Measurements from ENCODE around the gene LIG4.
"Not testable (repeated sequence)": the region's sequence is repeated elsewhere in the genome, so short reads cannot be mapped to it uniquely, and the experiment has no call there.

LIG4 gene

DNA sequence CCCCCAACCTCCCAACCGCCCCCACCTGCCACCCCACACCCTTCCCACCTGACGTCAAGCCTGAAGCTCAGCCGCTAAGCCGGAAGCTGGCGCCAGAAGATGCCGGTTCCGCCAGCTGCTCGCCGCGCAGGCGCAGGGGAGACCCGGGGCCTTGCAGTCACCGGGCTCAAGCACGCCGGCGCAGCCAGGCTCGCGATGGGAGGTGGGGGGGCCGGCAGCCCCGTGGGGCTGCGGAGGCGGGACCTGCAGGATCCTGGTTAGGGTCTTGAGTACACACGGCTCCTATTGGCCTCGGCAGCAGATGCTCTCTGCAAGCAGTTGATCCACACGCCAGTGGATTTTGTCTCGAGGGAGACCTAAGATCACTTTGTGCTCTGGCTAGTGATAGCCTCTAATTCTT is at the start of gene LIG4:
TSS of gene LIG4 (minus strand) at position 101 of the 400 bp plus-strand sequence. CDS start 4,268 bp downstream, outside the sequence.
- DNase-seq = peak; percentile 95

- DNase-seq = no peak
Measured at GRCh38 chr13:108263621-108264355, 48.5 kb upstream of the LIG4 start.

GRCh38 chr13:108257248-108257647 is 41.9 kb upstream of the LIG4 start:
- DNase-seq = no peak

DNA sequence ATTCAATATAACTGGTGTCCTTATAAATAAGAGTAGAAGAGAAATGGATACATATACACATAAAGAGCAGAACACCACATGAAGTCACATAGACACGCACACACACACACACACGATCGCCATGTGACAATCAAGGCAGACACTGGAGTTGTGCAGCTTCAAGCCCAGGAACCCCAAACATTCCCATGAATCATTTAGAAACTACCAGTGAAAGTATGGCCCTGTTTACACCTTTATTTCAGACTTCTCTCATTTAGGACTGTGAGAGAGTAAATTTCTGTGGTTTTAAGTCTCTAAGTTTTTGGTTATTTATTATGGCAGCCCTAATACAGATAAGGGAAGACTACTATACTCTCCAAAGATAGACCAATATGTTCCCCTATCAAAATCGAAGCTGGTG is 33.8 kb upstream of the LIG4 start:
- no peak for DNase-seq

GRCh38 chr13:108230377-108230776 is 15.0 kb upstream of the LIG4 start:
- DNase-seq = no peak

GRCh38 chr13:108227651-108228272 is 12.4 kb upstream of the LIG4 start:
- DNase-seq = peak; percentile 57

GRCh38 chr13:108226184-108226583 is 10.8 kb upstream of the LIG4 start:
- DNase-seq = no peak

DNA sequence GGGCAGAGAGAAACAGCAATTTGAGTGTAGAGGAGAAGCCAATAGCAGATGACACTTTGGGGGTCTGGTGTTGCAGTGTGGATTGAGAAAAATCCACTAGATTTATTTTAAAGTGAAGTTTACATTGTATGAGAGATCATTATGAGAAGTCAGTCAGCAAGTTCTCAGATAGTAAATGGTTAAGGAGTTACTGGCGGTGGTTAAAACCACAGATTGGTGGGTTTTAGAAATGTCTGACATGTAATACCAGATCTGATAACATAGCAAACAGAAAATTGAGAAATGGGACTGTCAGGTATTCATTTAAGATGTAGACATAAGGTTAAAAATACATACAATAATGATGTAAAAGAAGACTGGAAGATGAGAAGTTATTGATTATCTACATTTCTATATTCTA is 10.1 kb upstream of the LIG4 start:
- DNase-seq = no peak

GRCh38 chr13:108223687-108224503 is 8.6 kb upstream of the LIG4 start:
- DNase-seq = no peak

DNA sequence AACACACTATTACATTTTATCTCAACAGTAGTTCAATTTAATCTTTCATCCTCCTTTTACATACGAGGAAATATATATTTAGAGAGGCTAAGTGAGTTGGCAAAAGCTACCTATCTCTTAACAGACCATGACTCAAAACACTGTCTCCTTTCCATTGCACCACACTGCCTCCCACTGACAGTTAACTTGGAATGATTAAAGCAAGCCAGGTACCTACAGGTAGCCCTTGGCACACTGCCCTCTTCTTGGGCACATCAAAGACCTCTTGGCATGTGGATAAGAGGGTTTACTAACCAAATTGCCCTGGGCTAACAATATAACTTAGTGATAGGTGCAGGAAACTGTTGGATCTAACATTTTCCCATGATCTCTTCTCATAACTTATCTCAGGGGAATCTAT is 4.7 kb upstream of the LIG4 start:
- peak; percentile 20 for DNase-seq

DNA sequence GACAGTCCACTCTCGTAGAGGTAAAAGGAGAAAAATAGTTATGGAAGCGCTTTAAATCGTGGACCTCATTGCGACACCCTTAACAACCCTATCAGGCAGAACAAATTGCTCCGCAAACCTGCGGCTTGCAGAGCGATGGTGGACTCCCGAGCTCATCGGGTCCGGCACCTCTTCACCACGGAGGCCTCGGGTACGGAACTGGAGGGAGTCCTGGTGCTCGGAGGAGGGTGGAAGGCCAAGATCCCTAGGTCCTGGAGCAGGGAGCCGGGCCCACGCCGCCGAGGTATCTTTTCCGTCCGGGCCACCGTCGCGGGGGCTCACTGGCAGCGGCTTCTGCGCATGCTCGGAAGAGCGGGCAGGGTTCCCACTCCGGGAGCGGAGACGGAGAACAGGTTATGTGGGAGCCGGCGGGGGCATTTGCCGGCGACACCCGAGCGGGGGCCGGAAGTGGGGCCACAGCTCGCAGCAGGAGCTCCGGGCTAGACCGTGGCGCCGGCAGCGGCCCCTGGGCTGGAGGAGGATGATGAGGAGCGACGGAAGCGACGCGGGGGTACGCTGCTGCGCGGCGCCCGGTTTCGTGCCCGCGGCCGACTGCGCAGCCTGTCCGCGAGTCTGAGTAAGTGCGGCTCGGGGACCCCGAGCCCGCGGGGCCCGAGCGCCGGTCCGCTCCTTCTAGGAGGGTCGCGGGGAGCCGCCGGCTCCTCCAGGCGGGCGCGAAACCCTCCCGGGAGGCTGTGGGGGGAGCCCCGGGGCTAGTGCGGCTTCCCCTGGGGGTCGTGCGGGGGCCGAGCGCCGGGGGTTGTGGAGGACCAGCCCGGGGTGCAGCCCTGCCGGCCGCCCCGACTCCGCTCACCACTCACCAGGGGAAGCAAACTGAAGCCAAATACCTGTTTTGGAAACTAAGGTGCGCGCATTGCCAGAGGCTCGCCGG is 3.0 kb upstream of the LIG4 start, which contains the start of gene ABHD13:
TSS of gene ABHD13 (plus strand) at position 349 of the 931 bp plus-strand sequence. CDS start 10,827 bp downstream, outside the sequence.
- DNase-seq = peak; percentile 95

- not testable (repeated sequence) for DNase-seq
Measured at GRCh38 chr13:108217307-108218043, 2.1 kb upstream of the LIG4 start.

DNA sequence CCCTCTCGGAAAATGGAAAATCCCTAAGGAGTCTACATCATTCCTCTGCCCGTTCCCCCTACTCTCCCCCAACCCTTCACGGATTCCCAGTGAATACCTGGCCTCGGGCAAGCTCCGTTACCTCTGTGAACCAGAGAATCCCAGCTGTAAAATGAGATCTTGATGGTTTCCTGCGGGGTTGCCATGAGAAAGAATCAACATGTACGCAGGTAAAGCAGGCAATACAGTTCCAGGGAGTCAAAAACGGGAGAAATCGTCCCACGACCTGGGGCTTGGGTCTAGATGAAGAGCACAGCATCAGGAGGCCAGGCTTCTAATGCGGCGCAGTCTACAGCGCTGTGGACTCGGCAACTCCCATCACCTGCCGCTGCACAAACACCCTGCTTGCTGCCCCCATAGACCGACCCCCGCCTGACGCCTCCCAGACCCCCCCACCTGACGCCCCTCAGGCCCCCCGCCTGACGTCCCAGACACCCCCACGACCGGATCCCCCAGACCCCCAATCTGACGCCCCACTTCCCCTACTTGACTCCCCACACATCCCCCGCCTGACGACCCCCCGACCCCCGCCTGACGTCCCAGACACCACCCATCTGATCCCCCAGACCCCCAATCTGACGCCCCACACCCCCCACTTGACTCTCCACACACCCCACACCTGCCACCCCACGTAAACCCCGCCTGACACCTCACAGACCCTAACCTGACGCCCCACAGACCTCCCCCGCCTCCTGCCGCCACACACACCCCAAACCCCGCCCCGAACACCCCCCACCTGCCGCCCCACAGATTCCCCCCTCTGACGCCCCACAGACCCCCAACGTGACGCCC is 680 bp downstream of the LIG4 start:
- DNase-seq = no peak

DNA sequence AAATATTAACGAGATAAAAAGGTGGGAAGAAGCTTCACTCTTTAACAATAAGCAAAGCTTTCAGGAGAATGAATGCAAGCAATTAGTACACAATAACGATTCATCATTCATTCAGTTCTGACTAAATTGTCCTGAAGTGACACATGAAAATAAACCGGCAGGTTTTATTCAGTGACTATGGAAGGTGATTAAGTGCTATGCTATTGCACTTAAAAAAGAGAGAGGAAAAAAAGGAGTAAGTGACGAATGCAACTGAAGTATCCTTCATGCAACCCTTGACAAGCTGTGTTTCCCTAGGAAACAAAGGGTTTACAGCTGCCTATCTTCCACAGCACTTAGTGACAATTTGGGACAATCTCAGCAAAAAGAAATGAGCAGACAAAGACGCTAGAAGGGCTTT is 1.4 kb downstream of the LIG4 start:
- DNase-seq = no peak

DNA sequence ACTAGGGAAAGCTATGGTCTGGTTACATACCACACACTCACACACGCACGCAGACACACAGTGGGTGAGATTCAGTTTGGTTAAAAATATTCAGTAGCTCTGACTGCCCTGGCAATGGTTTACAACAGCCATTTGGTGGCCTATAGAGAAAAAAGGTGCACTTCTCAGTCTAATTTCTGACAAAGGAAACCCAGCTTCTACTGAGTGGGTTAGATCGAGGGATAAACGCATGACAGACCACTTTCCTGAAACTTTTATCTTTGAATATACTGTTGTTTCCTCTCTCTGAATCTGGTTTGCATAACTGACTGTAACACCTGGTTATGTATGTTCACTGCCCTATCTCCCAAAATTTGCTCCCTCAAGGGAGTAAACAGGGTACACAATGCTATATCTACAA is 2.5 kb downstream of the LIG4 start:
- no peak for DNase-seq

DNA sequence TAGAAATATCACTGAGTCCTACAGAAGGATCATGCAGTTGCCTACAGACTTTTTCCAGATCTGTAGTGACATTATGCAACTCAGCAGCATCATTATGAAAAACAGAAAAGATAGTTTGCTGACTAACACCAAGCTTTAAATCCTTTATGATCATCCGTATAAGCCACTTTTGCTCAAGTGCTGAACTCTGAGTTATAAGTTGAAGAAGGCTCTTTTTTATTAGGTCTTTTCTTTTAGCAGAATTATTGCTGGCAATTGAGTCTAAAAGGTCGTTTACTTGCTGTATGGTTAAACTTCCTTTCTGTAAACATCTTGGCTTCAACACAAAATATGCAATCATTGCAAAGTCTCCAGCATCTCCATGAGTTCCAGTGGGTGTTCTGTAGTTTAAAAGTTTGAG is 4.8 kb downstream of the LIG4 start:
- DNase-seq = no peak

GRCh38 chr13:108200781-108201398 is 14.4 kb downstream of the LIG4 start:
- DNase-seq = peak; percentile 53

DNA sequence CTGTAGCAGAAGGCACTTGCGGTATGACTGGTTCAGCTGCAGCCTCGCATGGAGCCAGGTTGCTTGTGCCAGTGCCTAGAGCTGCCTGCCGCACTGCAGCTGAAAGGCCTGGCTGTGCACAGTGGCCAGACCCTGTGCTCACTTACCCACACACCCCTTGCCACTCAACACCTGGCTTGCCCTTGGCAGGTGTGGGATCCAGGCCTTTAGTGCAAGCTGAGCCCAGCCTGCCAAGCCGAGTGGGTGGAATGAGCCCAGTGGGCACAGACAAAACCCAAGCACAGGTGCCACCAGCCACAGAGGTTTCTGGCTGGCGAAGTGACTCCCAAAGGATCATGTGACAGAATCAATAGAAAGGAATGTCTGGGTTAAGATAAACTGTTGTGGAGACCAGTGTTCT is 19.5 kb downstream of the LIG4 start:
- no peak for DNase-seq

DNA sequence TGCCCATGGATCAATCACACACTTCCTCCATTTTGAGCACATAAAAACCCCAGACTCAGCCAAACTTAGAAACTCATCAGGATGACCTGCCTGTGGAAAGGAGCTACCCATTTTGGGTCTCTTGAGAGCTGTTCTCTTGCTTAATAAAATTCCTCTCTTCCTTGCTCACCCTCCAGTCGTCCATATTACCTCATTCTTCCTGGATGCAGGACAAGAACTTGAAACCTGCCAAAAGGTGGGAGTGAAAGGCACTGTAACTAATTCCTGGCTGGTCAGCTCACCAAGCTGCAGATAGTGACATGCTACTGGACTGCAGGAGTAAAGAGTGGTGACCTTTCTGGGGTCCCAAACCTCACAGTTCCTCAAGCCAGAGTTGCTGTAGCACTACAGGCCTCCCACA is 20.2 kb downstream of the LIG4 start:
- no peak for DNase-seq

GRCh38 chr13:108194435-108194936 is 20.9 kb downstream of the LIG4 start:
- DNase-seq = no peak

Data from activated CD4-positive, alpha-beta T cell treated with anti-CD3 and anti-CD28 coated beads, Interleukin-2, Interleukin-6, amounts not matched to agents 100 ng/mL and 50 ng/mL, durations not matched to agents 16 hours and 8 hours (primary cell).